Dedifferentiated amniotic fluid mesenchymal stem cell (primary cell): ENCODE results near the gene CTXN1.
"Not testable (repeated sequence)": the region's sequence is repeated elsewhere in the genome, so short reads cannot be mapped to it uniquely, and the experiment has no call there.

ENCODE experiments used
- DNase-seq: peaks from one replicate; pipeline ENCODE4 v3.0.0-alpha.2; 2016; ENCODE audit errors: extremely low spot score

Gene CTXN1

GRCh38 chr19:7925171-7925851 is 624 bp downstream of the CTXN1 start:
- no peak for DNase-seq

DNA sequence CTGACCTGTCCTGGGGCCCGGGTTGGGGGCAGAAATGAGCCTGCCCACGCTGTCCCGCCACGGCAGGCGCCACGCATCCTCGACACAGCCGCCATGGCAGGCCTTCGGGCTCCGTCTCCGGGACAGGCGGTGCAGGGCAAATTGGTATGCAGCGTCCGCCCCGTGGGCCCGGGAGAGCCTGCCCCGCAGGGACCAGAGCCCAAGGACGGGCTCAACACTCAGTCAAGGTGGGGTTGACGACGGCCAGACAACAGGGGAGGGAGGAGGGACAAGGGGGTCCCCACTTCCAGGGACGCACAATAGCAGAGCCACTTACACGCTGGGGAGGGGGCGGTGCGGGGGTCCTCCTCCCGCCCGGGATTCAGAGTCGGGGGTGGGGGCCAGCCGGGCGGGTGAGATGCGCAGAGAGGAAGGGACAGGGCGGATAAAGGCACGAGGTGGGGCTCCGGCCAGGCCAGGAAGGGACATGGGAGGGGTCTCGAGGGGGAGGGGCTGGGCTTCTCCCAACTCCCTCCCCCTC is 1.2 kb downstream of the CTXN1 start:
- no peak for DNase-seq

- no peak for DNase-seq
Measured at GRCh38 chr19:7924241-7924640, 1.7 kb downstream of the CTXN1 start.

GRCh38 chr19:7923295-7924191 is 2.4 kb downstream of the CTXN1 start:
- DNase-seq: no peak

DNA sequence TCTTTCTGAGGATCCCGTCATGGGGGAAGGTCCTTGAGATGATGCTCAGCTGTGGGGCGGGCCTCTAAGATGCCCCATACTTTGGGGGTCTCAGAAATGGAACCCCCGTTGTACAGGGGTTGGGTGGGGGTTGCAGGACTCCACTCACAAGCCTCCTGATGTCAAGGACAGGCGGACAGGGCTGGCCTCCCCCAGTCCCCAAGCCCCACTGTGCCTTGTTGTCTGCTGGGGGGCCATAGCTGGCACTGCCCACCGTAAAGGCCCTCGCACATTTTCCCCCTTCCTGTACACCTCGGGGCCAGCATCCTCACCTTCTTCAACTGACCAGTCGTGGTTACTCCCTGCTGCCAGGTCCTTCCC is 3.1 kb downstream of the CTXN1 start:
- no peak for DNase-seq

GRCh38 chr19:7921967-7922835 is 3.7 kb downstream of the CTXN1 start:
- no peak for DNase-seq

GRCh38 chr19:7921302-7921966 is 4.5 kb downstream of the CTXN1 start:
- DNase-seq: no peak

DNA sequence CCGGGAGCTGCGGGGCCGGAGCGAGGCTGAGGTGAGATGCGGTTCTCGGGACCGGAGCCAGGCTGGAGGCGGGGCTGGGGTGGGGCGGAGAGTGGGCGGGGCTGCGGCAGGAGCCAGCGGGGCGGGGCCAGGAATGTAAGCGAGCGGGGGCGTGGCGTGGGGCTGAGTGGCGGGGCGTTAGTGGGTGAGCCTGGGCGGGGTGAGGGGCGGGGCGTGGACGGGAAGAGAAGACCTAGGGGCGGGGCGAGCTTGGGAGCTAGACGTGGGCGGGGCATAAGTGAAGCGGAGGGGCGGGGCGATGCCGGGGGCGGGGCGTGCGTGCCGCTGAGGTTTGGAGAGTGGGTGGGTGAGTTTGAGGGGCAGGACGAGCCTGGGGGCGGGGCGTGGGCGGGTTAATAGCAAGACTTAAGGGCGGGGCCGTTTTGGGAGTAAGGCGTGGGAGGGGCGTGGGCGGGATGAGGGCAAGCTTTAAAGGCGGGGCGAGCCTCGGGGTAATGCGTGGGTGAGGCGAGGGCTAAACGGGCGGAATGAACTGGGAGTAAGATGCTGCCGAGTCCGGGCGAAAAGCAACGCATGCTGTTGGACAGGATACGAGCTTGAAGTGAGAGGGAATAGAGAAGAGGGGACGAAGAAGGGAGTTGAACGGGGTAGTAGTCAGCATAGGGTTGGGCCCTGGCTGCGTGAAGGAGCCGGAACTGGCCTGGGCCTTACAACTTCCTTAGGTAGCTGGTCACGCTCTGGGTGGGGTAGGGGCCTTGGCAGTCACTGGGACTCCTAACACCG is 5.2 kb downstream of the CTXN1 start:
- DNase-seq: peak; percentile 97

GRCh38 chr19:7919610-7920518 is 6.1 kb downstream of the CTXN1 start, which contains the start of gene SNAPC2:
Gene SNAPC2 (plus strand): TSS chr19:7920338. CDS start chr19:7920367, 29 bp downstream.
- DNase-seq: peak; percentile 65

GRCh38 chr19:7918615-7919421 is 7.1 kb downstream of the CTXN1 start:
- no peak for DNase-seq

DNA sequence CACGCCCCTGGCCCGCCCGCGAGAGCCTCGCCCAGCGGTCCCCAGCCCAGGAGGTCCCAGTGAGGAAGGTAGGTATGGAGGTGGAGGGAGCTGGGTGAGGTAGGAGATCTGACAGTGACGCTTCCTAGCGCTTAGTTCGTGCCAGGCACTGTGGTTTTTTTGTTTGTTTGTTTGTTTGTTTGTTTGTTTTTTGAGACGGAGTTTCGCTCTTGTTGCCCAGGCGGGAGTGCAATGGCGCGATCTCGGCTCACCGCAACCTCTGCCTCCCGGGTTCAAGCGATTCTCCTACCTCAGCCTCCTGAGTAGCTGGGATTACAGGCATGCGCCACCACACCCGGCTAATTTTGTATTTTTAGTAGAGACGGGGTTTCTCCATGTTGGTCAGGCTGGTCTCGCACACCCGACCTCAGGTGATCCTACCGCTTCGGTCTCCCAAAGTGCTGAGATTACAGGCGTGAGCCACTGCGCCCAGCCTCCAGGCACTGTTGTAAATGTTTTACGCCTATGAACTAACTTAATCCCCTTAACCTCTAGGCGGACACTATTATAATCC is 7.8 kb downstream of the CTXN1 start:
- not testable (repeated sequence) for DNase-seq

DNA sequence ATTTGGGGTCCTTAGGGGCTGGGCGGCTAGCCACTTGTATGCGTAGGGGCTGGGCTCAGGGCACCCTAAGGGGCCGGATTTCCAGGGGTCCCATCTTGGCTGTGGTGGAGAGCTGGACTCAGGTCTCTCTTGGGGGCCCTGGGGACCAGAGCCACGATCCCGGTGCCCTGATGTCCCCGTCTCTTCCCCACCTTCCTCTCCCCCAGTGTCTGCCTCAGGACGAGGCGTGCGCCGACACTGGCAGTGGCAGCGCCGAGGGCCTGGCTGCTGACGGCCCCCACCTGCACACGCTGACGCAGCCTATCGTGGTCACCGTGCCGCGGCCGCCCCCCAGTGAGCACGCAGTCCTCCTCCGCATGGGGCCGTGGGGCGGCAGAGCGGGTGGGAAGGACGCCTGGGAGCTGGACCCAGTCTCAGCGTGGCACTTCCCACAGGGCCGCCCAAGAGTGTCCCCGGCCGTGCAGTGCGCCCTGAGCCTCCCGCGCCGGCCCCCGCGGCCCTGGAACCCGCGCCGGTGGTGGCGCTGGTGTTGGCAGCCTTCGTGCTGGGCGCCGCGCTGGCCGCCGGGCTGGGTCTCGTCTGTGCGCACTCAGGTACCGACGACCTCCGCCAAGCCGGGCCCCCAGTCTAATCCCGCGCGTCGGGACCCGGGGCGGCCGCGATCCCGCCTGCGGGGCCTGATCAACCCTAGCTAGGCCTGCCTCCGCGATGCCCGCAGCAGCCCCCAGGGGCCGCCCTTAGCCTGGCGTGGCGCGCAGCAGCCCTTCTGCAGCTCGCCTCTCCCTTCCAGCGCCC is 8.5 kb downstream of the CTXN1 start:
- DNase-seq: peak; percentile 58

- DNase-seq: no peak
Measured at GRCh38 chr19:7916955-7917266, 9.0 kb downstream of the CTXN1 start.

DNA sequence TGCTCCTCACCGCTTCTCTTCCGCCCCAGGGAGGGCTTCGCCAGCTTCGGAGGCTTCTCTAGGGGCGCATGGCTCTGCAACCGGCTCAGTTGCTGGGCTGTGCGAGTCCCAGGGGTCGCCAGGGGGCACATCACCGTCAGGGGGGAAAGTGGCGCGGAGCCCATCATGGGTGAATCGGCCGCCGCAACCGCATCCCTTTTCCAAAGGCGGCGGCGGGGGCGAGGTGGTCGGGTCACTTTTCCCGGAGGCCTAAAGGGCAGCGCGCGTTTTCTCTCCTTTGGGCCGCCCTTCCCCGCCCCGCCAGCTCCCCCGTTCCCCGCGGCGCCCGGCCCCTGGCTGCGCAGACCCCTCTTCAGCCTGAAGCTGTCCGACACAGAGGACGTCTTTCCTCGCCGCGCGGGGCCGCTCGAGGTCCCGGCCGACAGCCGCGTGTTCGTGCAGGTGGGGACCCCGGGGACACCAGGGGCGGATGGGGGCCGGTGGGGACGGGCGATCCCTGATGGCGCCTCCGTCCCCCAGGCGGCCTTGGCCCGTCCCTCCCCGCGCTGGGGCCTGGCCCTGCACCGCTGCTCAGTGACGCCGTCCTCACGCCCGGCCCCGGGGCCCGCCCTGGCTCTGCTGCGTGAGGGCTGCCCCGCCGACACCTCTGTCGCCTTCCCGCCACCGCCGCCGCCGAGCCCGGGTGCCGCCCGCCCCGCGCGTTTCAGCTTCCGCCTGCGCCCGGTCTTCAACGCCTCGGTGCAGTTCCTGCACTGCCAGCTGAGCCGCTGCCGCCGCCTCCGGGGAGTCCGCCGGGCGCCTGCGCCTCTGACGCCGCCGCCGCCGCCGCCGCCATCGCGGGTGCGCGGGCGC is 9.6 kb downstream of the CTXN1 start:
- DNase-seq: no peak

DNA sequence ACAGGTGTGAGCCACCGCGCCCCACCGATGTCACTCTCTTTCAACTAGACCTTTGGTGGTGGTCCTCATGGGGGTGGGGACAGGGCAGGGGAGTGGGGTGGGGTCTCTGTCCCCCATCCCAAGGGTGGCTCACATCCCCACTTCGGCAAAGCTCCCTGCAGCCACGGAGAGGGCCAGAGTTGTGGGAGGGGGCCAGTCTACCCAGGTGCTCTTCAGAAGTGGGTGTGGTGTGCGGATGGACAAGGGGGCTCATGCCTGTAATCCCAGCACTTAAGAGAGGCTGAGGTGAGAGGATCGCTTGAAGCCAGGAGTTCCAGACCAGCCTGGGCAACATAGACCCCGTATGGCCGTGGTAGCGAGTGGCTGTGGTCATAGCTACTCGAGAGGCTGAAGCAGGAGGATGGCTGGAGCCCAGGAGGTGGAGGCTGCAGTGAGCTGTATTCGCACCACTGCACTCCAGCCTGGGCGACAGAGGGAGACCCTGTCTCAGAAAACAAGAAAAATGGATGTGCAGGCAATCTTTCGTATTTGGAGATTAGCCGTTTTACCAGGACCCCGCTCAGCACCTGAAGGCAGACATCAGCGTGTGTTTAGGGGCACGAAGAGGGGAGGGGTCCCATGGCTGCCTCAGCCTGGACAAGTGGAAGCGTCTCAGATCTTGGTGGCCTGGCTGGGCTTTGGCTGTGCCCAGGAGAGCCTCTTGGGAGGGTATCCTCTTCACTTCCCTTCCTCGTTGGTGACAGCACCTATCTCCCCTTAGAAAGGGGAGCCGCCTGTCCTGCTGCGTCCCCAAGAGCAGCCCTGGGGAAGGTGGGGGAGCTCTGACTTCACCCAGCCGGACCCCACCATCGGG is 10.5 kb downstream of the CTXN1 start:
- no peak for DNase-seq

- DNase-seq: no peak
Measured at GRCh38 chr19:7914598-7915045, 11.3 kb downstream of the CTXN1 start, which contains the start of gene TGFBR3L. Gene TGFBR3L (plus strand): TSS chr19:7914830.
